H9 (cell line): ENCODE measurements around the gene NCBP3. TPM values are rescaled to one million over a fixed set of nuclear protein-coding genes. Genes with fewer than 3 reads are reported as not detected.

Source experiments
- DNase-seq: peaks from one replicate; pipeline ENCODE4 v3.0.0-alpha.2; 2017
- H2AFZ ChIP-seq: one replicate; pipeline ENCODE4 v1.6.1; 2013; ENCODE audit warnings: mild to moderate bottlenecking, low read length, control low read depth, moderate library complexity
- H2AK5ac ChIP-seq: 2 replicates; pipeline ENCODE4 v1.6.1; 2013; ENCODE audit warnings: low read length, control low read depth, mixed read lengths; ENCODE audit not compliant: insufficient read length
- H2BK120ac ChIP-seq: one replicate; pipeline ENCODE4 v1.6.1; 2013; ENCODE audit warnings: low read depth, mild to moderate bottlenecking, low read length, control low read depth, inconsistent platforms; ENCODE audit not compliant: poor library complexity, severe bottlenecking
- H2BK12ac ChIP-seq: 2 replicates; pipeline ENCODE4 v1.6.1; 2013; ENCODE audit warnings: low read length, control low read depth, mixed read lengths, low read depth; ENCODE audit not compliant: insufficient read length
- H2BK15ac ChIP-seq: 2 replicates; pipeline ENCODE4 v1.6.1; 2013; ENCODE audit warnings: low read depth, low read length, control low read depth
- H2BK20ac ChIP-seq: one replicate; pipeline ENCODE4 v1.6.1; 2013; ENCODE audit warnings: low read depth, mild to moderate bottlenecking, low read length, control low read depth, inconsistent platforms; ENCODE audit not compliant: poor library complexity, severe bottlenecking
- H2BK5ac ChIP-seq: 2 replicates; pipeline ENCODE4 v1.6.1; 2013; ENCODE audit warnings: low read length, control low read depth, mixed read lengths; ENCODE audit not compliant: insufficient read length
- H3K14ac ChIP-seq: 2 replicates; pipeline ENCODE4 v1.6.1; 2013; ENCODE audit warnings: low read length, control low read depth; ENCODE audit not compliant: insufficient read depth
- H3K18ac ChIP-seq: 2 replicates; pipeline ENCODE4 v1.6.1; 2013; ENCODE audit warnings: low read depth, mild to moderate bottlenecking, mixed read lengths, low read length, control low read depth; ENCODE audit not compliant: insufficient read length
- H3K23ac ChIP-seq: 2 replicates; pipeline ENCODE4 v1.6.1; 2013; ENCODE audit warnings: low read length, control low read depth, mixed read lengths, low read depth; ENCODE audit not compliant: insufficient read length
- H3K23me2 ChIP-seq: 2 replicates; pipeline ENCODE4 v1.6.1; 2013; ENCODE audit warnings: low read depth, mild to moderate bottlenecking, mixed read lengths, low read length, control low read depth; ENCODE audit not compliant: insufficient read length, poor library complexity, severe bottlenecking
- H3K27ac ChIP-seq: 2 replicates; pipeline ENCODE4 v1.5.1; 2013; ENCODE audit warnings: low read length, control low read depth, mixed read lengths, low read depth; ENCODE audit not compliant: insufficient read length
- H3K27me3 ChIP-seq: 2 replicates; pipeline ENCODE4 v1.6.1; 2013; ENCODE audit warnings: low read length, control low read depth, inconsistent platforms; ENCODE audit not compliant: insufficient read depth
- H3K4ac ChIP-seq: 2 replicates; pipeline ENCODE4 v1.6.1; 2013; ENCODE audit warnings: low read depth, mild to moderate bottlenecking, control low read depth, inconsistent platforms, low read length, moderate library complexity
- H3K4me1 ChIP-seq: 2 replicates; pipeline ENCODE4 v1.6.1; 2013; ENCODE audit warnings: low read length, control low read depth, inconsistent platforms; ENCODE audit not compliant: insufficient read depth
- H3K4me2 ChIP-seq: 2 replicates; pipeline ENCODE4 v1.6.1; 2013; ENCODE audit warnings: low read length, control low read depth, mixed read lengths; ENCODE audit not compliant: insufficient read length, insufficient read depth
- H3K56ac ChIP-seq: 2 replicates; pipeline ENCODE4 v1.6.1; 2013; ENCODE audit warnings: low read depth, mild to moderate bottlenecking, mixed read lengths, low read length, control low read depth; ENCODE audit not compliant: insufficient read length
- H3K79me1 ChIP-seq: 2 replicates; pipeline ENCODE4 v1.6.1; 2013; ENCODE audit warnings: low read depth, mild to moderate bottlenecking, moderate library complexity, low read length, control low read depth, inconsistent platforms; ENCODE audit not compliant: insufficient read depth, poor library complexity, severe bottlenecking
- H3K79me2 ChIP-seq: 2 replicates; pipeline ENCODE4 v1.6.1; 2013; ENCODE audit warnings: low read length, control low read depth, inconsistent platforms; ENCODE audit not compliant: insufficient read depth
- H3K9ac ChIP-seq: 2 replicates; pipeline ENCODE4 v1.6.1; 2013; ENCODE audit warnings: low read length, control low read depth, mixed read lengths; ENCODE audit not compliant: insufficient read length; ENCODE audit errors: extremely low read depth
- H3K9me3 ChIP-seq: one replicate; pipeline ENCODE4 v1.6.1; 2013; ENCODE audit warnings: low read depth, low read length, inconsistent platforms; ENCODE audit not compliant: control insufficient read depth
- H3T11ph ChIP-seq: one replicate; pipeline ENCODE4 v1.6.1; 2013; ENCODE audit warnings: mild to moderate bottlenecking, low read length, control low read depth, inconsistent platforms
- H4K20me1 ChIP-seq: one replicate; pipeline ENCODE4 v1.6.1; 2013; ENCODE audit not compliant: control insufficient read depth, insufficient read length, insufficient read depth
- H4K5ac ChIP-seq: 2 replicates; pipeline ENCODE4 v1.6.1; 2013; ENCODE audit warnings: low read depth, mild to moderate bottlenecking, mixed read lengths, low read length, control low read depth; ENCODE audit not compliant: insufficient read length
- H4K8ac ChIP-seq: replicated peaks from 2 replicates; pipeline ENCODE4 v1.6.1; 2013; ENCODE audit warnings: low read length, control low read depth, mixed read lengths, low read depth; ENCODE audit not compliant: insufficient read length
- H4K91ac ChIP-seq: 2 replicates; pipeline ENCODE4 v1.6.1; 2013; ENCODE audit warnings: low read depth, mild to moderate bottlenecking, moderate library complexity, mixed read lengths, low read length, control low read depth; ENCODE audit not compliant: insufficient read length
- H3K27ac Mint-ChIP-seq, 3 experiments: 2 replicates in 2 of 3; 3 replicates in 1 of 3; pipeline ENCODE4 v1.8.0; 2020 to 2021; ENCODE audit warnings: mixed read lengths in 3 of 3, mild to moderate bottlenecking in 1 of 3, moderate library complexity in 1 of 3
- H3K27me3 Mint-ChIP-seq: 2 replicates; pipeline ENCODE4 v1.8.0; 2021; ENCODE audit warnings: low read depth, mild to moderate bottlenecking, moderate library complexity, mixed read lengths
- H3K36me3 Mint-ChIP-seq, 3 experiments: 2 replicates in 2 of 3; 3 replicates in 1 of 3; pipeline ENCODE4 v1.8.0; 2020 to 2021; ENCODE audit warnings: low read depth in 3 of 3, mixed read lengths in 3 of 3; ENCODE audit not compliant: insufficient read depth in 1 of 3
- H3K4me1 Mint-ChIP-seq, 2 experiments: 2 replicates each; pipeline ENCODE4 v1.8.0; 2020; ENCODE audit warnings: mixed read lengths in 2 of 2
- H3K4me3 Mint-ChIP-seq, 2 experiments: 2 replicates in 1 of 2; 3 replicates in 1 of 2; pipeline ENCODE4 v1.8.0; 2020 to 2021; ENCODE audit warnings: mild to moderate bottlenecking in 2 of 2, mixed read lengths in 2 of 2, moderate library complexity in 1 of 2
- H3K9me3 Mint-ChIP-seq, 2 experiments: 2 replicates in 1 of 2; 3 replicates in 1 of 2; pipeline ENCODE4 v1.8.0; 2020; ENCODE audit warnings: mild to moderate bottlenecking in 2 of 2, mixed read lengths in 2 of 2, moderate library complexity in 1 of 2
- WGBS: extraction: QIAGEN DNeasy Blood & Tissue Kit; methylation state at CpG from one replicate; pipeline ENCODE4 v1.1.7; 2013; ENCODE audit warnings: missing lambda C conversion rate, low lambda C conversion rate, mixed read lengths; ENCODE audit not compliant: insufficient read length; ENCODE audit errors: extremely low coverage; 5-methylcytosine and 5-hydroxymethylcytosine counted together
- total RNA-seq: library from RNA; stranded (reverse); gene quantifications from 2 replicates; pipeline ENCODE4 v1.2.1, GENCODE V29; 2021
- TF ChIP-seq, protein P1 (sequence below): fragments of 200-600 bp; sonication (generic); conservative IDR thresholded peaks from 3 replicates; pipeline ENCODE4 v1.8.0; 2021; ENCODE audit warnings: antibody characterized with exemption, mild to moderate bottlenecking

The NCBP3 gene
- total RNA-seq, 1 experiment from 2014 or later, result 45.7 TPM

DNA sequence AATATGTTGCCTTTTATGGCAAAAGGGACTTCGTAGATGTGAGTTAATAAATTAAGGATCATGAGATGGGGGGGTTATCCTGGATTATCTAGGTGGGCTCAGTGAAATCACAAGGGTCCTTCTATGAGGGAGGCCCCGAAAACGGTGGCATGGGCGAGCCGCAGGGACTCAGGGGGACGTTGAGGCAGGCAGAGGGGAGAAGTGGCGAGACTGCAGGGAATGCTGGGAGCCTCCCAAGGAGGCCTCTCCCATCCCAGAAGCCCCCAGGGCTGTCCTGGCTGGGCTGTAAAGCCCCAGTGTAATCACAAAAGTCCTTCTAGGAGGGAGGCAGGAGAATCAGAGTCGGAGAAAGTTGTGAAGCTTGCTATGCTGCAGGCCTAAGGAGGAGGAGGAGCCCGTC lies 80.1 kb downstream of the NCBP3 start:
- Histone ChIP-seq H3K27me3 (no peaks in the 10 kb centered on the region), H3T11ph (no peak overlapping the region), H3K4ac (no peak overlapping the region), H2BK120ac (no peak overlapping the region), H2AFZ (no peak overlapping the region), H3K79me2 (no peaks in the 10 kb centered on the region), H4K8ac (no peak overlapping the region), H2BK12ac (no peak overlapping the region), H3K4me1 (no peaks in the 10 kb centered on the region), H3K9ac (no peak overlapping the region), H4K20me1 (no peaks in the 10 kb centered on the region), H4K5ac (no peak overlapping the region), H3K23ac (no peak overlapping the region), H3K9me3 (no peaks in the 10 kb centered on the region), H3K4me2 (no peak overlapping the region), H2AK5ac (no peak overlapping the region), H3K56ac (no peak overlapping the region), H3K18ac (no peak overlapping the region), H2BK5ac (no peak overlapping the region), H2BK20ac (no peak overlapping the region), H3K23me2 (no peaks in the 10 kb centered on the region), H2BK15ac (no peak overlapping the region), H3K14ac (no peak overlapping the region), H3K79me1 (no peaks in the 10 kb centered on the region), H3K27ac (no peak overlapping the region), H4K91ac (no peak overlapping the region)
- no peak for DNase-seq
- H3K4me1 Mint-ChIP-seq, result peaks cover 5 to 12% of the 10 kb centered on the region in 2 experiments
- peaks cover 2 to 4% of the 10 kb centered on the region in 2 experiments; a peak in 2 of 5 replicates for H3K9me3 Mint-ChIP-seq
- H3K27ac Mint-ChIP-seq, result no peak overlapping the region
- no peaks in the 10 kb centered on the region; the same call in 1 of the 2 replicates for H3K27me3 Mint-ChIP-seq
- H3K36me3 Mint-ChIP-seq, result peaks cover 0 to 5% (median under 1%) of the 10 kb centered on the region in 3 experiments; a peak in 3 of 7 replicates
- H3K4me3 Mint-ChIP-seq, result no peak overlapping the region
- no CpG with 5 or more reads among the region's 9 CpGs for WGBS
- TF ChIP-seq, protein P1, sequence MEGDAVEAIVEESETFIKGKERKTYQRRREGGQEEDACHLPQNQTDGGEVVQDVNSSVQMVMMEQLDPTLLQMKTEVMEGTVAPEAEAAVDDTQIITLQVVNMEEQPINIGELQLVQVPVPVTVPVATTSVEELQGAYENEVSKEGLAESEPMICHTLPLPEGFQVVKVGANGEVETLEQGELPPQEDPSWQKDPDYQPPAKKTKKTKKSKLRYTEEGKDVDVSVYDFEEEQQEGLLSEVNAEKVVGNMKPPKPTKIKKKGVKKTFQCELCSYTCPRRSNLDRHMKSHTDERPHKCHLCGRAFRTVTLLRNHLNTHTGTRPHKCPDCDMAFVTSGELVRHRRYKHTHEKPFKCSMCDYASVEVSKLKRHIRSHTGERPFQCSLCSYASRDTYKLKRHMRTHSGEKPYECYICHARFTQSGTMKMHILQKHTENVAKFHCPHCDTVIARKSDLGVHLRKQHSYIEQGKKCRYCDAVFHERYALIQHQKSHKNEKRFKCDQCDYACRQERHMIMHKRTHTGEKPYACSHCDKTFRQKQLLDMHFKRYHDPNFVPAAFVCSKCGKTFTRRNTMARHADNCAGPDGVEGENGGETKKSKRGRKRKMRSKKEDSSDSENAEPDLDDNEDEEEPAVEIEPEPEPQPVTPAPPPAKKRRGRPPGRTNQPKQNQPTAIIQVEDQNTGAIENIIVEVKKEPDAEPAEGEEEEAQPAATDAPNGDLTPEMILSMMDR, result no peak
